SU-DHL-6 (cell line): Measurements from ENCODE around the gene TSPAN32.

ENCODE experiments used
- EZH2phosphoT487 ChIP-seq: fragments of 200-600 bp; sonication (generic), shearing (Covaris generic); conservative IDR thresholded peaks from 2 replicates; pipeline ENCODE4 v1.6.1; 2018; ENCODE audit warnings: mild to moderate bottlenecking, antibody characterized with exemption, low read length, moderate library complexity, mixed read lengths
- TF ChIP-seq, protein P1 (sequence below): fragments of 200-600 bp; sonication (generic); IDR thresholded peaks from one replicate; pipeline ENCODE4 v1.5.1; 2017; ENCODE audit warnings: antibody characterized with exemption, mild to moderate bottlenecking, low read length, moderate library complexity; ENCODE audit not compliant: insufficient read depth, poor library complexity, severe bottlenecking

DNA sequence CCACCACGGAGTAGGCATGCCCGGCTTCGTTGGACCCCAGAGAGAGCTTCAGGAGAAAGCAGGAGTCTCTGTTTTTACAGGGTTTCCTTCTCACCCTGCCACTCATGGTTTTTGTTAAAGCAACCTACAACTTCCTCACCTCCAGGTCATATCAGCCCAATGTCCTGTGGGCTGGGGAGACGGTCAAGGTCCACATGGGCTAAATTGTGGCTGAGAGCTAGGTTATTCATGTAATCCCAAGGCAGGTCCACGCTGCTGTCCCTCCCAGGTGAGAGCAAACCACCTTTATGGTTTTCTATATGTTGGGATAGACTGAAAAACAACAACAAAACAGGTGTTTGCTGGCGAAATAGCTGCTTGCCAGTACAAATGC lies 19.5 kb downstream of the TSPAN32 start:
- TF ChIP-seq, protein P1, sequence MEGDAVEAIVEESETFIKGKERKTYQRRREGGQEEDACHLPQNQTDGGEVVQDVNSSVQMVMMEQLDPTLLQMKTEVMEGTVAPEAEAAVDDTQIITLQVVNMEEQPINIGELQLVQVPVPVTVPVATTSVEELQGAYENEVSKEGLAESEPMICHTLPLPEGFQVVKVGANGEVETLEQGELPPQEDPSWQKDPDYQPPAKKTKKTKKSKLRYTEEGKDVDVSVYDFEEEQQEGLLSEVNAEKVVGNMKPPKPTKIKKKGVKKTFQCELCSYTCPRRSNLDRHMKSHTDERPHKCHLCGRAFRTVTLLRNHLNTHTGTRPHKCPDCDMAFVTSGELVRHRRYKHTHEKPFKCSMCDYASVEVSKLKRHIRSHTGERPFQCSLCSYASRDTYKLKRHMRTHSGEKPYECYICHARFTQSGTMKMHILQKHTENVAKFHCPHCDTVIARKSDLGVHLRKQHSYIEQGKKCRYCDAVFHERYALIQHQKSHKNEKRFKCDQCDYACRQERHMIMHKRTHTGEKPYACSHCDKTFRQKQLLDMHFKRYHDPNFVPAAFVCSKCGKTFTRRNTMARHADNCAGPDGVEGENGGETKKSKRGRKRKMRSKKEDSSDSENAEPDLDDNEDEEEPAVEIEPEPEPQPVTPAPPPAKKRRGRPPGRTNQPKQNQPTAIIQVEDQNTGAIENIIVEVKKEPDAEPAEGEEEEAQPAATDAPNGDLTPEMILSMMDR = no peak
- no peak for TF ChIP-seq EZH2phosphoT487
